ENCODE results near the gene CHCHD10.
A peak's percentile ranks its signal among the peaks of the same experiment; 100 is the strongest.

The CHCHD10 gene

DNA sequence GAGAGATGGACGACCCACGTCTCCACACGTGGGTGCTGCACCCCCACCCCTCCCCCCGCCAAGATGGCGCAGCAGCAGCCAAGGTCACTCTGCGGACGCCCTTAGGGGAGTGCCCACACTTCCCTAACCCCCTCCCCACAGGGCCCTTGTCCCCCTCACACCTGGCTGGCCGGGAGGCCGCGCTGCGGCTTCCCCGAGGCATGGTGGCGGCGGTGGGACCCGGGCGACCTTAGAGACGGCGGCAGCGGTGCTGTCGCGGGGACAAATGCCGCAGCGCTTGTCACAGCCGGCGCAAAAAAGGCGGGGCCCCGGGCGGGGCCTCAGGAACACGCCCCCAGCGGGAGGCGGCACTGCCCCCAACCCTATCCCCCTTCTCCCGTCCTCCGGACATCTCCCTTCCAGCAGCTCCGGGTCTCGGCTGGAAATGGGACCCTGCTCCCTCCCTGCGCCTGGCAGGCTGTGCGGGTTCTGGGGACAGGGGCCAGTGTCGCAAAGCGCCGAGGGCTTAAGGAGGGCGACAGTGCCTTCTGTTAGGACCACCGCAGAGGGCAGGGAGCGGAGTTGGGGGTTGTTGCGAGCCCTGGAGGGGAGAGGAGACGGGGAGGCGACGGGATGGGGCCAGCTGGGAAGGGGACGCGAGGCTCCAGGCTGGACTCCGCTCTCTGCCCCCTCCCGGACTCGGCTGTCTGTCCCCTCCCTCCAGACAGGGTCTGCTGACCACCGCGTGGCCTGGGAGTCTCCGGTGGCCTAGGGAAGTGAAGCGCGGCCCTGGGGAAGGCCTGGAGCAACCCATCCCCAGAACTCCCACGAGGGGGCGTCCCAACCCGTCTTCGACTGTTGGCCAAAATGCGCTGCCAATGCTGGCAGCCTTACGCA lies at the start of gene CHCHD10:
Gene CHCHD10 (minus strand): TSS at position 300 of the 876 bp plus-strand sequence. CDS start 98 bp downstream, at position 202.
- DNase-seq = peak; percentile 23 to 73

DNA sequence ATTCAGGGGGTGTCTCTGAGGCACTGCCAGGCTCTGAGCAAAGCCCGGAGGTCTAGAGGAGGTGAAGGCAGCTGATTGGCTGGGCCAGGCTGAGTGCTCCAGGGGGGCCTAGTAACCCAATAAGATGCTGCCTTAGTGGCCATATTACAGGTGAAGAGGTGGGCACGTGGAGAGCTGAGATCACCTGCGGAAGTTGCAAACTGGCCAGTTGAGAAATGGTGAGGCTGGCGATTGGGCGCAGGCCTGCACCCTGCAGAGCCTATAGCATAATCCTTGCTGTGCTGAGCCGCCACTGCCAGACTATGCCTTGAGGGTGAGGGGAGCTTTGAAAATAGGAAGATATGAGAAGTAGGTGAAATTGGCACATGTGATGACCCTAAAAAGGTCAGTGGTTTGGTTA lies 49.4 kb upstream of the CHCHD10 start:
- DNase-seq = no peak

DNA sequence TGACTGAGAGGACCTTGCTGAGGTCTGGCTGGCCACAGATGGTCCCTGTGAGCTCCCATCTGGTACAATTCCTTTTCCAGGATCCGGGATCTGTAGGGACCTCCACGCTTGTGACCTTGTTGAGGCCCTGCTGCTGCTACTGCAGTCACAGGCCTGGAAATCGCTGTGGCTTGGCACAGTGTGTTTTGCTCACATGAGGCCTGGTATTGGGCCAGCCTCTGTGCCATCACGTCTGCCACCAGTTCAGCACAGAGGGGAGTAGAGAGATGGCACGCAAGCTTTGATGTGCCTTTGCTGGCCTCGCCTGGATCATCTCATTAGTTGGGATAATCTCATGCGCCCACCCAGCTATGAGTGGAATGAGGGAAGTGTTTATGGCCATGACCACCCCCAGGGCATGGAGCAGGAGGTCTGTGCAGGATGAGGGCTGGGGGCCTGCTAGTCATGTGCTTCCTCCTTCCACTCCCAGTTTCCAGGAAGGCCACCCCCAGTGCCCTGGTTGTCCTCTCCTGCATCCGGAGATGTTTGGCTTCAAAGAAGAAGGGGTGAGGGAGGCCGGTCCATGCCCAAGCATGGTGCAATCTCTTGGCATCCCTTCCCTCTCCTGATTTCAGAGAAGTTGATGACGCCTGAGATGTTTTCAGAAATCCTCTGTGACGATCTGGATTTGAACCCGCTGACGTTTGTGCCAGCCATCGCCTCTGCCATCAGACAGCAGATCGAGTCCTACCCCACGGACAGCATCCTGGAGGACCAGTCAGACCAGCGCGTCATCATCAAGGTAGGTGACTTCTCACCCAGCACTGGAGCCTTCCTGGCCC lies 48.6 kb upstream of the CHCHD10 start:
- no peak for DNase-seq

DNA sequence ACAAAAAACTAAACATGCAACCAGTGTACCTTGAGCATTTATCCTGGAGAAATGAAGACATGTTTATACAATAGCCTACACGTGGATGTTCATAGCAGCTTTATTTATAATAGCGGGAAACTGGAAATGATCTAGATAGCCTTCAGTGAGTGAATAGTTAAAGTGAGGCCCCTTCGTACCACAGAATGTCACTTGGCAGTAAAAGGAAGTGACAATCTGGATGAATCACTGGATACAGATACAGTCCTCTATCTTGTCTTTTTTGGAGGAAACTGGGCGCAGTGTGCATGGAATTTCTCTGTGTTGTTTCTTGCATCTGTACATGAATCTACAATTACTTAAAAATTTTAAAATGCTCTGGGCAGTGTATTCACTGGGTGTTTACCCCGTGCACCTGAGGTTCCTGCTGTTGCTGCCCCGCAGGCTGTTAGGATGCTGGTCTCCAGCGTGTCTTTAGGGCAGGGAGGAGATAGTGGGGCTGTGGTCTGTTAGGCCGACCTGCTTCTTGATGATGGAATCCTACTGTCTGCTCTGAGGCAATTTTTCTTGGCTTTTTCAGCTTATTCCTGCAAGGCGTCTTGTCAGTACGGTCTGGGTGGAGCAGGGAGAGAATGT lies 47.9 kb upstream of the CHCHD10 start:
- DNase-seq = no peak

DNA sequence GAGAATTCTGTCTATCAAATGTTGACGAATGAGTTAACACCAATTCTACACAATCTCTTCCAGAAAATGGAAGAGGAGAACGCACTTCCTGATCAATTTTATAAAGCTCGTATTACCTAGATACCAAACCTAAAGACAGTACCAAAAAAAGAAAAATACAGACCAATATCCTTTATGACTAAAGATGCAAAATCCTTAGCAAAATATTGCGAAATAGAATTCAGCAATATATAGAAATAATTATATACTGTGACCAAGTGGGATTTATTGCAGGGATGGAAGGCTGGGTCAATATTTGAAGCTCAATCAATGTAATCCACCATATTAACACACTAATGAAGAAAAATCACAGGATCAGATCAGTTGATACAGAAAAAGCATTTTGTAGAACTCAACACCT lies 44.6 kb upstream of the CHCHD10 start:
- no peak for DNase-seq

DNA sequence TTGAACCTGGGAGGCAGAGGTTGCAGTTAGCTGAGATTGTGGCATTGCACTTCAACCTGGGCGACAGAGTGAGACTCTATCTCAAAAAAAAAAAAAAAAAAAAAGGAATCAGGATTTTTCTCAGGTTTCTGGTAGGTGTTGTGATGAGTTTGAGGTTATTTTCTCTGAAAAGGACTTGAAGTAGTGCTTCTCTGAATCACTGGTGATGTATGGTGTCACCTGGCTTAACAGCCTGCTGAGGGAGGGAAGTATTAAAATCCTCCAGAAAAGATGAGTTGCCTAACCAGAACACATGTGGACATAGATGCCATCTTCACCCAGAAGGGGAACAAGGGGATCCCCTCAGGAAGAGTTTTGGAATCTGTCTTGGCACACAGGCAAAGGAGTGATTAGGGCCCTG lies 39.1 kb upstream of the CHCHD10 start:
- no peak for DNase-seq

DNA sequence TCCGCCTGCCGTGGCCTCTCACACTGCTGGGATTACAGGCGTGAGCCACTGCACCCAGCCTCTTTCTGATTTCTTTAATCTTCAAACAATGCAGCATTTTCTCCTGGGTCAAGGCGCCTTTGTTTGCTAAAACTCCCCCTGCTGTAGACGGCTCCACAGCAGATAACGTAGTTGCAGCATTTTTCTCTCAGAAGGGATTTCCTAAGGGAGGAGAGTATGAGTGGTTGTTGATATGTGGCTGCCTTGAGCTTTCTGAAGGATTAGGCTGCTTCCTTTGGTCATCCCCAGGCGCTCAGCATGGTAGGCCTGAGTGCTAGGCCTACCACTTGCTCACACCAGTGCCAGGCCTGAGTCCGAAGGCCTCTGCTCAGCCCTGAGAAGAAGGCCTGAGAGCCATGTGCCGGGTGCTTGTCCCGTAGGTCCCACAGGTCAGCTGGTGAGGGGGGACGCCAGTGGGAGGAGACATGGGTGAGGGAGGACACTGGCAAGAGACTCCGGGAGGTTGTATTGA lies 37.1 kb upstream of the CHCHD10 start:
- no peak for DNase-seq

DNA sequence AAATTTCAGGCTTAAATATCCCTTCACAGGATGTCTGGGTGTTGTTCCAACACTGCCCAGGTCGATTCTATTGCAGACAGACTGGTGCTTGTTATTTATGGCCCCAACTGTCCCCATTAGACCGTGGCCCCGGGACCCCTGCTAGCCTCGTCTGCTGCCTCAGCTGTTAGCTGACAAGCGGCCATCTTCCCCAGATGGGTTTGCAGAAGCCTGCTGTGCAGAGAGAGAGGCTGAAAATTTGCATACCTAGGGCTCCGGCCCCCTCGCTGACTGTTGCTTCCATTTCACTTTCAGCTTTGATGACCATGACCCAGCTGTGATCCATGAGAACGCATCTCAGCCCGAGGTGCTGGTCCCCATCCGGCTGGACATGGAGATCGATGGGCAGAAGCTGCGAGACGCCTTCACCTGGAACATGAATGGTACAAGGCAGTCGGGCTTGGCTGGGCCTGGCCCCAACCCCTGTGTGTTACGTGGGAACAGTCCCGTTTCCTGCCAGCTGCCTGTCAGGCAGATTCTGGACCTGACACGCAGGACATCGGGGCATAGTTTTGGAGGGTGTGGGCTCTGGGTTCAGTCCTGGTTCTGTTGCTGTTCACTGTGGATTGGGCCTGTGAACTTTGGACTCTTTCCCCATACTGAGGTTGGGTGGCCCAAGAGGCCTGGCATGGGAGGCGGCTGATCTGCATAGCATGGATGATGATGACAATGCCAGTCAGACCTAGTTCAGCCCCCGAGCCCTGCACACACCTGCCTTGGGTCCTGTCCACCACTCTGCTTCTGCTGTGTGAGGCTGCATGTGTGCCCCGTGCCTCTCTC lies 35.4 kb upstream of the CHCHD10 start:
- DNase-seq = peak; percentile 9 to 57

DNA sequence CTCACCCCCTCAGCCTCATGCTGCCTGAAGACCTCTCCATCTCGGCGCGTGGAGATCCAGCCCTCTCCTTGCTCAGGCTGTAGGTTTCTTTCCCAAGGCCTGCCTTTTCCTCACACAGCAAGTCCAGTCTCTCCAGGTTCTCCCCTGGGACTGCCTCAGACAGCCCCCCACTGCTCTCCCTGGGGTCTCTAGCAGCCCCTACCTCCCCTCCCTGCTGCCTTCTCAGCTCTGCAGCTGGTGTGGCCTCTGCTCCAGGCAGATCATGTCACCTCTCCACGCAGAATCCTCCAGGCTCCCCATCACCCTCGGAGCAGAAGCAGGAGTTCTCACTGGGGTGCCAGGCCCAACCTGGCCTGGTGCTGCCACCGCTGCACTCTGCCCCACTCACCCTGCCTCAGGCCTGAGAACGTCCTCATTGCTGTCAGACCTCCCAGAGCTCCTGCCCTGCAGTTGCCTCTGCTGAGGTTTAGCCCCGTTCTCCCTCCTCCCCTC lies 34.2 kb upstream of the CHCHD10 start:
- DNase-seq = no peak

DNA sequence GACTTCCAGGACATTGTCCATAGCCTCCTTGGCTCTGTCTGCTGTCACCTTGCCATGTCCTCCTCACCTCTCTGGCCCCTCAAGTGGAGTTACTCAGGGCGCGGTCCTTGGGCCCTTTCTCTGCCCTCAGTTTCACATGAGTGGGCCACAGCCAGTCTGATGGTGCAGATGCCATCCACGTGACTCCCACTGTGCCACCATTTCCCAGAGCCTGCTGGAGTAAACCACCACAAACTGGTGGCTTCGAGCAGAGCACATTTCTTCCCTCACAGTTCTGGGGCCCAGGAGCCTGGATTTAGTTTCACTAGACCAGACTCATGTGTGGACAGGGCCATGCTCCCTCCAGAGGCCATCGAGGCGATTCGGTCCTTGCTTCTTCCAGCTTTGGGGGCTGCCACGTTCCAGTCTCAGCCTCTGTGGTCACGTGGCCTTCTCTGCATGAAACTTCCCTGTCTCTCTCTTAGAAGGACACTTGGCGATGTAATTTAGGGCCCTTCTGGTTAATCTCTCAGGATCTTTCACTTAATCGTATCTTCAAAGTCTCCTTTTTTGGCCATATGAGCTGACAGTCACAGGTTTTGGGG lies 33.6 kb upstream of the CHCHD10 start:
- DNase-seq = no peak

DNA sequence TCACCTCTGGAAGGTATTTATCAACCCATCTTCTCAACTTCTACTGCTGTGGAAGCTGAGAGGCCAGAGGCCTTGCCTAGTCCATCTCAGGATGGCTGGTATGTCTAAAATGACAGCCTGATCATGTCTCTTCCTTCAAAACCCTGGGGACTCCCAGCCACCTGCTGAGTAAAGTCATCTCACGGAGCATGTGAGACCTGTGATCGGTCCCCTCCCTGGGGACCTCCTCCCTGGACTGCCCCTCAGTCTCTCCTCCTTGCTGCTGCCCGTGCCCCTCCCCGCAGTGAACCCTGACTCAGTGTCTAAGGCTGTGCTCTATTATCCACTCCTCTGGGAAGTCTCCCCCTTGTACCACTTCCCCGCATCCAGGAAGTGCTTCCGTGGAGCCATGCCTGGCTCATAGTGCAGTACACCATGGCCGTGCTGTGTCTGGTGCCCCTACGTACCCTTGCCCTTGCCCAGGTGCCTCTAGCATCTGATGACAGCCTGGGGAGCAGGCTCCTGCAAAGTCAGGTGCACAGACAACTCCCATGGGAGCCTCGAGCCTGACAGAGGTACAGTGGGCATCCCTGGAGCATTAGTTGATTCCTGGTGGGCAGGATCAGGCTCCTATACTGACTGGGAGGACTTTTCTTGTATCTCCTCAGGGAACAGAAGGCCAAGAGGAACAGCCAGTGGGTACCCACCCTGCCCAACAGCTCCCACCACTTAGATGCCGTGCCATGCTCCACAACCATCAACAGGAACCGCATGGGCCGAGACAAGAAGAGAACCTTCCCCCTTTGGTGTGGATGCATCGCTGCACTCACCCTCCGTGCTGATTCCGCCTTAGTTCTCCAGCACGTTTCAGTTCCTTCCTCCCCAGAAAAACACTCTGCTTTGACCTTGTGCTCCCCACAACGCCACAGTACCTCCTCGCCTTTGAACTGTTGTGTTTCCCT lies 32.8 kb upstream of the CHCHD10 start:
- DNase-seq = no peak

DNA sequence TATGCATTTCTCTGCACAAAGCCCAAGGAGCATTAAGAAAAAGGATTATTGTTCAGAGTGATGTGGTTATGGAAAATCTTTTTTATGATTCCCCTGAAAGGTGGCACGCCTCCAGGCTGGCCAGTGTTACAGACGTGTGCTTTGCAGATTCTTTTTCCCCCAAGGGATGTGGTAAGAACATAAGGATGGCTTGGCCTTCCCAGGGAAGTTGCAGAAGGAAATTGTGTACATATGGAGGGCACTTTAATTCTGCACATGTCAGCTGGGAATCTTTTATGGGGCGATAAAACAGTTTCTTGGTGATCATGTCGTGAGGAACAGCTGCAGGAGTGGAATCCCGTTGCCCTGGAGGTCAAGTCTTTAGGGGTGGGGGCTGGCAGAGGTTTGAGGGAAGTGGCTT lies 28.7 kb upstream of the CHCHD10 start:
- no peak for DNase-seq

DNA sequence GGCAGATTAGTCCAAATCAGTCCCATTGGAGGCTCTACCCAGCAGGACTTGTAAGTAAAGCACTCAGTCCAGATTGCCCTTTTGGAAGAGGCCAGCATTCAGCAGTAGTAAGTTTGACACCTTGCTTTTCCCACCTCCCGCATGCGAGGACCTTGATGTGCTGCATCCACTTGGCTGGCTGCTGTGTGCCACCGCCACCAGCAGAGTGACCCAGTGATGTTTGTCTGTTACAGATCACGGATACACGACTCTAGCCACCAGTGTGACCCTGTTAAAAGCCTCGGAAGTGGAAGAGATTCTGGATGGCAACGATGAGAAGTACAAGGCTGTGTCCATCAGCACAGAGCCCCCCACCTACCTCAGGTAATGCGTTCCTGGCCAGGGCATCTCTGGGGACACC lies 25.6 kb upstream of the CHCHD10 start:
- no peak for DNase-seq

DNA sequence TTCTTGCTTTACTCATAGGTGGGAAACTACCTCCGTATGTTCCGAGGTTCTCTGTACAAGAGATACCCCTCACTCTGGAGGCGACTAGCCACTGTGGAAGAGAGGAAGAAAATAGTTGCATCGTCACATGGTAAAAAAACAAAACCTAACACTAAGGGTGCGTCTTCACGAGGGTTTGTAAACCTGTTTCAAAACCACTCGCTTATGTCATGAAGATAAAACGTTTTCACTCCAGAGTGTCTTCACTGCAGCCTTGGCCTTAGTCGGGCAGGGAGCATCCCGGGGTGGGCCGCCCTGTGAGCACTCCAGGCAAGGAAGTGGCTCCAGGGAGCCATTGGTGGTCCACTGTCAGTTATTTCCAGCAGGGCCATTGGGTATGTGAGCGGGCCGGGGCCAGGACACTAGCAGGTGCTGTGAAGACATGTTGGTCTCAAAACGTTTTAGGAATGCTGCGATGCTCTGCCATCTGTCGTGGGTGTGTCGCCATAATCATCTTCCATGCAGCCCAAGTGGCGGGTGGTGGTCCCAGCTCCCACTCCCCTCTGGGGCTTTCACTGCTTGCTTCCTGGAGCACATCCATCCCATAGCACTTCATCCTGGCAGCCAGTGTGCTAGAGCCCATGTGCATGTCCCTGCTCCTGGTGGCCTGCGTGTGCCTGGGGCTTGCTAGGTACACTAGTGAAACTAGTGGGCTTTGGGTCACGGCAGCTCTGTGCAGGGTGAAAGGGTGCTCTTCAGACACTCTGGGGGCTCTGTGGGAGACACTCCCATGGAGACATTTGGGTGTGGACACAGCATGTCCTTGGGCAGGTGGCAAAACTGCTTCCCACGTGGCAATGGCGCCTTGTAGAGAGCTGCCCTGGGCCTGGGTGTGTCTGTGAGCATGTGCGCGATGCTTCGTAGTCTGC lies 24.2 kb upstream of the CHCHD10 start:
- no peak for DNase-seq

DNA sequence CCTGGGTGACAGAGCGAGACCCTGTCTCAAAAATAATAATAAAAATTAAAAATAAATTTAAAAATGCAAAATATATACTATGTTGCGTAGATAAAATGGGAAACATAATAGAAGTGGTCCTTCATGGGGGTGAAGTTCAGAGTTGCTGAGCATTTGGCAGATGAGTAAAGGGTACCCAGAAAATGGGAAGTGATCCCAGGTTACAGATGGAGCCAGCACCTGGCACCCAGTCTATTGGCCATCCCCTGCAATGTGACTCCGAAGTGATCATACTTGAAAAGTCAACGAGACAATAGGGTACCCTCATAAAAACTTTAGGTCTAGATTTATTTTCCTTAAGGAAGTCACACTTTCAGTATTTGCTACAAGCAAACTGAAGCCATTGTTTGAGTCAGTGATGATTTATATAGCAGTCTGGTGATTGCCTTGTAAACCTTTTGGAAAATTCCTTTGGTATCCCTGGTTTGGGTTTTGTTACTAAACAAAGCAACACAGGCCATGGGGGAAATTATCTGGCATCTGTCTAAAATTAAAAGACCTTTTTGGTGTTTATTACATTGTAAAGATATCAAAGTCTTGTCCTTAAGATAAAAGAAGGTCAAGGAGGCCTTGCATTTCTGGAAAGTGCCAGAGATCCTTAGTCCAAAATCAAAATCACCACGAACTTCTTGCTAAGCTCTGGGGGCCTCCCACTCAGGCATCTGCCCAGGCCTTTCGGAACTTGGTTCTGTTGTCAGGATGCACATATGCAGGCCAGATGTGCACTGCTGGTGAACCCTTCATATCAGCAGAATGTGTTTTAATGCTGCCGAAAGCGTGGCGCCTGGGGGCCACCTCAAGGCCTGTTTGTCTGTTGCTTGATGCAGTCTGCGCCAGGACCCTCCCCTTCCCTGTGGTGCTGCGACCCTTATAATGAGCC lies 23.3 kb upstream of the CHCHD10 start:
- DNase-seq = no peak

DNA sequence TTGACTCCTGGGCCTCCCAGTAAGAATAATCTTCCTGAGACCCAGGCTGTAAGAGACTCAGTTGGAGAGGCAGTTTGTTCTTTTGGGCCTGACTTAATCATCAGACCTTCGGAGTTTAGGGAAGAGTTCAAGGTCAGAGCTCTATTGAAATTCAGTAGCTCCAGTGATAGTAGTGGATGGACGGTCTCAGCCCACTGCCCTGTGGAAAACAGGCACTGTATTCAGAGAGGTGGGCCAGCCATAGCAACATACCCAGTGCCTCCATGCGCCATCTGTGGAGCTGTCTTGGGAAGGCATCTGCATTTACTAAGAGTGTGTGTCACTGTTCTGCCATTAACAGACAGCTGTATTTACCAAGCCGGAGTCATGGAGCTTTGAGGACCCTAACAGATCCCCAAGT lies 21.9 kb upstream of the CHCHD10 start:
- no peak for DNase-seq

DNA sequence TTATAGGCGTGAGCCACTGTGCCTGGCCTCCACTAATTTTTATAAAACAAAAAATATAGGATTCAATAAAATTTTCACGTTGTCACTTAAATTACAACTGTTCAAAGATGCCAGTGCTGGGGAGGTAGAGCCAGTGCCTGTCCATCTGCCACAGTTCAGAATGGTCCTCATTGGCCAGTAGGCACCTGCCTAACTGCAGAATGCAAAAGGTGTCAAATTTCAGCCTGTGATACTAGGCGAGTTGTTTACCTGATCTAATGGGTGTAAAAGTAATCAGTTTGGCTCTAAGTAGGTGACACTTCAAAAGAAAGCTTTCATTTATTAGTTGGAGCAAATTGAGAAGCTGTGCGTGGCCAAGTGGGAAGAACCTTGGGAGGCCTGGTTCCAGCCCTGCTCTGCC lies 21.3 kb upstream of the CHCHD10 start:
- DNase-seq = no peak

DNA sequence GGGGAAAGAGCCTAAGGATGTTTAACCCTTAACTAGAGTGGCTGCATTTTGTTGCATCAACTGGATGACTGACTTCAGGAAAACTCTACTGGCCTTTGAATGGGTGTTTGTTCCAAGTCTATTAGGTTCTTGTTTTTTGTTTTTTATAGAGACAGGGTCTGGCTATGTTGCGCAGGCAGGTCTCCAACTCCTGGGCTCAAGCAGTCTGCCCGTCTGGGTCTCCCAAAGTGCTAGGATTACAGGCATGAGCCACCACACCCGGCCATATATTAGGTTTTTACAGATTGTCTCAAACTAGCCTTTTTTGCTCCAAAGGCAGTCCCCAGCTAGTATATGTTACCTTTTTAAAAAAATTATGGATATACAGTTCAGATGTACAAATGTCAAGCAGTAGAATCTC lies 20.1 kb upstream of the CHCHD10 start:
- DNase-seq = no peak

DNA sequence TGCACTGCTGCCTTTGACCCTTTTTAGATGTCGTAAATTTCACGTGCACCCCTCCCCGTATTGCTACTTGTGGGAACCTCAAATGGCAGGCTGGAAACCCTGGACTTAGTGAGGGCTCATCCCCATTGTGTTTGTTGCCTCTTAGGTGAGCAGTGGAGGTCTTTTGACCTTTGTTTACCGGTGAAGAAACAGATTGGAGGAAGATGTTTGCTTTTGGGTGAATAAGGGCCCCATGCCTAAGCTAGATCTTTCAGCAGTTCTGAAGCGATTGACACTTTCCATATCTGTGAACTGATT lies 19.8 kb upstream of the CHCHD10 start:
- peak in 1 of 2 experiments; percentile 27 for DNase-seq

Data from NCI-H526 (cell line).